ENCODE results near the gene ATP5F1C. TPM values are rescaled to one million over a fixed set of nuclear protein-coding genes. Genes with fewer than 3 reads are reported as not detected.
"Not testable (repeated sequence)": the region's sequence is repeated elsewhere in the genome, so short reads cannot be mapped to it uniquely, and the experiment has no call there.

Gene ATP5F1C
- total RNA-seq, 1 donor from 2014 or later = 570 TPM

DNA sequence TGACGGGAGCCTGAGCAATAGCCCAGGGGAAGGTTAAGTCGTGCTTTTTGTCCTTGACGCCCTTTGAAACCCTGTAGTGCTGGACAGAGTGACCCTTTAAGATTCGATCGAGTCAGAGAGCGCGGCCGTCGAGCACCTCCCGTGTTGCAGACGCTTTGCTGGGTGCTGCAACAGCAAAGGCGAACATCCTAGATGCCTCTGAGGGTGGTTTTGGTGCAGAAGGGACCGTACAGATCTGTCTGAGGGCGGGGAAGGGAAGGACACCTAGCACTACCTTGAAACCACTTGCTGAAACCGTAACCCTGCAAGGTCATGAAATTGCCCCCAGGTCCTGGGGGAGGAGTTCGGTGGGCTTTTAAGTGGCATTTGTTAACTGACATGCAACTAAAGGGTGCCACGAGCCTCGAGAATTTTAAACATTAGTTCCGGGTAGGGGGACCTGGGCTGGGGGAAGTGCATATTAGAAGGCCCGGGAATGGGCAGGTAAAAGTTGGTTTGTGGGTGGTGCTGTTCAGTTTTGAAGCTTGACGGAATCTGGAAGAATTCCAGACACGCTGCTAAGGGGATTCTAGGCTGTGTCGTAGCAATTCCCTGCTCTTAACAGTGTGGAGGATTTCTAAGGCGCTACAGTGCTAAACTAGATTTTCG, 786 bp downstream of the ATP5F1C start:
- intact Hi-C loops (cut with DNase I) = loop anchor here (2.0 kb wide), 1 partner anchor 30 kb away; the partner anchor contains the start of gene TAF3
- DNase-seq (ENCODE audit: low spot score) = no peak

DNA sequence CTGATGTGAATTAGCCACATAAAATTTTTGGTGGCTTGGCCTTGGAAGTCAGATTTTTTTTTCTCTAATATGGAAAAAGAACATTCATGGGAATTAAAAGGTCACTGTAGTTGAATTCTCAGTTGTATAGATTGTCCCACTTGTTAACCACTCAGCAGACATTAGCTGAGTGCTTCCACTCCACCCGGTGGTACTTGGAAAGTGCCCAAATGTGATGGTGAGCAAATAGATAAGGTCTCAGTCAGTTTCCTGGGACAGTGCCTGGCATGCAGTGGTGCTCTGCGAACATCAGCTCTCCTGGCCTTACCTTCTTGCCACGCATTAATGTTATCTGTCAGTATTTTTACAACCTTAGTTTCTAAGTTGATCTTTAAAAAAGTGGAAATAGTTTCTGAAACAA, 1.4 kb downstream of the ATP5F1C start:
- intact Hi-C loops (cut with DNase I) = loop anchor here (2.0 kb wide), 1 partner anchor 29 kb away; the partner anchor contains the start of gene TAF3
- DNase-seq (ENCODE audit: low spot score) = no peak

DNA sequence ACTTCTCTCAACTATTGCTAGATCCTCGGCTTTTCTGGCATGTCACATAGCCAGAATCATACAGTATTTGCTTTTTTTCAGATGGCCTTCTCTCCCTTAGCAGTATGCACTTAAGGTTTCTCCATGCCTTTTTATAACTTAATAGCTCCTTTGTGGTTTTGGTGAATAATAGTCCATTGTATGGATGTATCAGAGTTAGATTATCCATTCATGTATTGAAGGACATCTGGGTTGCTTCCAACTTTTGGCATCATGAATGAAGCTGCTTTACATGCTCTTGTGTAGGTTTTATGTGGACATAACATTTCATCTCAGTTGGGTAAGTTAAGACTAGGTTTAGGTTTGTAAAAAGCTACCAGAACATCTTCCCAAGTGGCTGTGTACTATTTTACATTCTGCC, 4.6 kb downstream of the ATP5F1C start:
- intact Hi-C loops (cut with DNase I) = no loop called here
- no peak for DNase-seq (ENCODE audit: low spot score)

DNA sequence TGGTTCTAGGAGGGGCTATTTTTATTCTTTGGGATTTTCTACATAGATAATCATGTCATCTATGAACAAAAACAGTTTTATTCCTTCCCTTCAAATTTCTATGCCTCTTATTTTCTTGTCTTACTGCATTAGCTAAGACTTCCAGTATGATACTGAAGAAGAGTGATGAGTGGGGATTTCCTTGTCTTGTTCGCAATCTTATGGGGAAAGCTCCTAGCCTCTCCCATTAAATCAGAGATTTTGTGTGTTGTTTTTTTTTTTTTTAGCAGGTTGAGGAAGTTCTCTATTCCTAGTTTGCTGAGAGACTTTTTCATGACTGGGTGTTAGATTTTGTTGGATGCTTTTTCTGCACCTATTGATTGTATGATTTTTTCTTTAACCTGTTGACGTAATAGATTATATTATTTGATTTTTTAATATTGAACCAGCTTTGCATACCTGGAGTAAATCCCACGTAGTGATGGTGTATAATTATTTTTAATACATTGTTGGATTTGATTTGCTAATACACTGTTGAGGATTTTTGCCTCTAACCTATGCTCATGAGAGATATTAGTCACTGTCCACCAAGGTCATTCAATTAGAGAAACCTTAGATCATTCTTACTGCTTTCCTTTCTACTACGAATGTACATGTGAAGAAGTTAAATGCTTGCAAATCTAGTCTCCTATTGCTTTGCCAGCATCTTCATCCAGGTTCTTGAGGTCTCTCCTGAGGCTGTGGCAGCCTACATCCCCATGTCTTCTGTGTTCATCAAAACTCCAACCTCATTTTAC, 6.5 kb downstream of the ATP5F1C start:
- intact Hi-C loops (cut with DNase I) = no loop called here

DNA sequence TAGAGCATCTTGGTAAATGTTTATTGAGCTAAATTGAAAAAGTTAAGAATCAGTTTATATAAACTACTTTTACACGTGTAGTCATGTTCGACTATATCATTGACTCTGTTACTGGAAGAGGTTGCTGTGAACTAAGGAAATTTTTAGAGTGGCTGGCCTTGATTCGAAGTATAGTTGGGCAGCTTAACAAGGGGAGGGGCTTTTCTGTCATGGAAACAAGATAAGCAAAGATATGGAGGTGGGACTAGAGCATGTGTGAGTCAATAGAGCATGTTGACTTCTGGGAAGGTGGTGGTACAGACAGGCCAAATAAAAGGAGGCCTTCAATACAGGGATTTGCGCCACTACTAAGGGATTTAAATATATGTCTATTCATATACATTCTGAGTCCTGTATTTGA, 7.6 kb downstream of the ATP5F1C start:
- no peak for DNase-seq (ENCODE audit: low spot score)
- intact Hi-C loops (cut with DNase I) = no loop called here

More for the DNA sequence above, 6.5 kb downstream of the ATP5F1C start:
- DNase-seq (ENCODE audit: low spot score) = no peak

DNA sequence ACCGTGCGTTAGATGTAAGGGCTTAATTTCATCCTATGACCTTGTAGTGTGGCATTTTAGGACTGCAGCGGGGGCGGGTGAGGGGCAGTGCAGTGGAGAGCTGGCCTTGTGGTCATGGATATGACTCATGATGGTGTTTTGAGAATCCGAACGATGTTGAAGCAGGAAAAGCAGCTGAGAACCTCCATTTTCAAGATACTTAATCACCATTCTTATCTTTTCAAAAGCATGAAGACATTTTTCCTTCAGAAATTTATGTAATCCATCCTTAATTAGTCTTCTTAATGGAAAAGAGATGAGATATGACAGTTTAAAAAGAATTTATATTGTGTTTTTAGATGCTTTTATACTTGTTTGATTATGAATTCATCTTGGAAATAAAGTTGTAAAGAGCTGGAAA, 9.6 kb downstream of the ATP5F1C start:
- intact Hi-C loops (cut with DNase I) = no loop called here
- DNase-seq (ENCODE audit: low spot score) = peak; percentile 80

DNA sequence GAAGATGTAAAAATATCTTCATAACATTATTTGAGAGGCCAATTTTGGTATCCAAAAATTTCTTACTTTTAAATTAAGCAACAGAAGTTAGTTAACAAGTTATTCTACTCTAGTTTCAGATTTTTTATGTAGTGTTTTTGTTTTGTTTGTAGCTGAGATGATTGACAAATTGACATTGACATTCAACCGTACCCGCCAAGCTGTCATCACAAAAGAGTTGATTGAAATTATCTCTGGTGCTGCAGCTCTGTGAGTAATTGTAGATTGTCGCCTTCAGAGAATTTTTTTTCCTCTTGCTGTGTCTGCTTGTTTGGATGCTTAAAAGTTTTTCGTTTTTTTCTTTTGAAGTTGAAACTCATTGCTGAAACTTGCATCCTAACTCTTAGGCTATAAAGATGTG, 14.6 kb downstream of the ATP5F1C start:
- no peak for DNase-seq (ENCODE audit: low spot score)
- intact Hi-C loops (cut with DNase I) = no loop called here

DNA sequence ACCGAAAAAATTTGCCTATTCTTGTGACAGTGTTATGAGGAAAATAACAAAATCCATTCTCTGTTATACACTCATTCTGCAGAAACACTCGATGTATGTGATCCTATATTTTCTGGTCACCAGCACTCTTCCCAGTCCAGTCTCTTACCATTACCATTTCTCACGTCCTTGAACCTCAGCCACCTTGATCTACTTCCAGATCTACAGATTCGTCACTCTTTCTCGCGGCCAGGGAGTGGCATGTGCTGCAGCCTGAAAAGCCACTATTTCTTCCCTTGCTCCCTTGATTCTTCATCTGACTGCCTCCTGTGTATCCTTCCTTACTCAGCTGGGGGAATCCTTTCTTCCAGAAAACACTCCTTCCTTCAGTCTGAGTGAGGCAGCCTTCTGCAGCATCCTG, 16.2 kb downstream of the ATP5F1C start:
- intact Hi-C loops (cut with DNase I) = no loop called here

DNA sequence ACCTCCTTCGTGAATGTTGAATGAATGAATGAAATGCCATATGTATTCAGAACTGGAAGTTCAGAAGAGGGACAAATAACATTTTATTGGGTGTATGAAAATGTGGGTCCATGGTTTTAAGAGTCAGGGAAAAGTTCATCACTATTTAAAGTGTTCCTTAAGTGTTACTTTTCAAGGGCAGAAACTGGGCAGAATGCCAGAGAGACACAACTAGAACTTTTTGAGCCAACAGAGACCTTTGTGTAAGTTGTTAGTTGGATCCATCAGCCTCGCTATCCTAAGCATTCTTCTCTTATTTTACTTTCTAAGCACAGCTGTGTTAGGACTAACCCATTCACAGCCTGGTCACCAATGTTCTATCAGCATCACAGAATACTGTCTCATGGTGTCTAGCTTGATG, 16.8 kb downstream of the ATP5F1C start:
- intact Hi-C loops (cut with DNase I) = no loop called here
- no peak for DNase-seq (ENCODE audit: low spot score)

More for the DNA sequence above, 16.2 kb downstream of the ATP5F1C start:
- no peak for DNase-seq (ENCODE audit: low spot score)

DNA sequence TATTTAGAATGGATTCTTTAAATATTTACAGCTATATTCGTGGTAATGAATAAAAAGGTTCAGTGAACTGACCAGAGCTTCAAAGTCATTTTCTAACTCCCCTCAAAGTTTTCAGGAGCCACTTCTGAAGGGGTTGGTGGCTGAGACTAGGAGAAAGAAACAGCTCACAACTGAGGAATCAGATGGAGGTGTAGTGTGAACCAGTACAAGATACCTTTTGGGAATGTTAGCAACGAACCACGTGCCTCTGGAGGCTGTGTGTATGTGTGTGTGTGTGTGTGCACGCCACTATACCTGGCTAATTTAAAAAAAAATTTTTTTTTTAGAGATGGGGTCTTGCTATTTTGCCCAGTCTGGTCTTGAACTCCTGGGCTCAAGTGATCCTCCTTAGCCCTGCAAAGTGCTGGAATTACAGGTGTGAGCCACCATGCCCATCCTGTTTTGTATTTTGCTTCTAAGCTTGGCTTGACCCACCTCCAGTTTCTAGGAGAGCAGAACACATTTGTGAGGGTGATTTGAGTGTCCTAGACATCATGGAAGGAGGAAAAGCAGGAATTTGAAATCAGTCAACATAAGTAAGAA, 20.8 kb downstream of the ATP5F1C start:
- intact Hi-C loops (cut with DNase I) = no loop called here
- DNase-seq (ENCODE audit: low spot score) = no peak

DNA sequence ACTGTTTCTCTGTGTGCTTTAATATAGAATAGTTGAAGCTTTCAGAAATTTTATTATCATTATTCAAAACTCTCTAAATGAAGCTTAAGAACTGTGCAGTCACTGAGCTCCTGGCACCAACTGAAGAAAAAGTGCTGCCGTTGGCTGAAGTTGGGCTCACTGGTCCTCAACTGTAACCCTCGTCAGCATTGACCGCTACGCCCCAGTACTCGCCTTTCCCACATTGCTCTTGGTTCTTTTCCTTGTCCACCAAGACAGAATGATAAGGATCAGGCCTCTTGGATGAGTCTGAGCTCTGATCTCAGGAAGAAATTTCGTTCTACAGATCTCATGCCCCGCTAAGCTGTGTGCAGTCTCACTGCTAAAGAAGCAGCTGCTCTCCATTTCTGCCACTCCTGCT, 22.5 kb downstream of the ATP5F1C start:
- intact Hi-C loops (cut with DNase I) = no loop called here
- DNase-seq (ENCODE audit: low spot score) = no peak

DNA sequence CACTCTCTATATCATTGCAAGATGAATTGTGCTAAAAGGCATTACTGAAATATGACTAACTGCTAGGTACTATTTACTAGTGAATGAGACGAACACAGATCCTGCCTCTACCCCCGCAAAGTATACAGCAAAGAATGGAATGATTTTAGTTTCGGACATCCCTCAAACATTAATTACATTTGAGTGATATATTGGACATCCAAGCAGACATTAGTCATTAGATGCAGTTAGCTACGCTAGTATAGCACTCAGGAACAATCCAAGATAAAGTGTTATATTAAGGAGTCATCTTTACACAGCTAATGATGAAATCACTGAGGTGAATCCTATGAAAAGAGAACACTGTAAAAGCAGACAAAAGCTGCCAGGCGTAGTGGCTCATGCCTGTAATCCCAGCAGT, 23.0 kb downstream of the ATP5F1C start:
- intact Hi-C loops (cut with DNase I) = no loop called here
- no peak for DNase-seq (ENCODE audit: low spot score)

DNA sequence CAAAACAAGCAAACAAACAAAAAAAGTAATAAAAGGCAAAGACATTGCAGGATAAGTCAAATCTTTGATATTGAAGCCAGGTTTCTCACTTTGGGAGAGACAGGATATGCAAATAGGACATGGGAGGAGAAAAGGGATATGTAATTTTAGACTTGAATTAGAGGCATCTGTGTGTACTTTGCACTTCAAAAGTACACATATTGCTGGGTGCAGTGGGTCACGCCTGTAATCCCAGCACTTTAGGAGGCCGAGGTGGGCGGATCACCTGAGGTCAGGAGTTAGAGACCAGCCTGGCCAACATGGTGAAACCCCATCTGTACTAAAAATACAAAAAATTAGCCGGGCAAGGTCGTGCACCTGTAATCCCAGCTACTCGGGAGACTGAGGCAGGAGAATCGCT, 23.8 kb downstream of the ATP5F1C start:
- DNase-seq (ENCODE audit: low spot score); intact Hi-C loops (cut with DNase I): not testable (repeated sequence)

DNA sequence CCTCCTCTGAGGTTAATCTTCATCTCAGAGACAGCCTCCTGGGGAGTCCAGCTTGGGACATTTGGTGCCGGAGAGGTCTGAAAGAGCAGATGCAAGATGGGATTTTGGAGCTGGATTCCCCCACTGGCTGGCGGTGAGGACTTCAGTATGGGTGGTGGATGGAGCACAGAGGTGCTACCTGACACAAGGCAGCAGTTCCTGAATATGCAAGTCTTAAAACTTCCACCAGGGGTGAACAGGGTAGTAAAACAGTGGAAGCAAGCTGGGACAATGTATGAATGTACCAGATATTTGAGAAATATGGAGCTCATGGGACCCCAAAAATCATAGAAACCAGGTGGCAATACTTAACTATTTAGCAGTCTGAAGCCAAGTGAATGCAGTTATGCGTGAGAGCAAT, 25.5 kb downstream of the ATP5F1C start:
- DNase-seq (ENCODE audit: low spot score) = no peak
- intact Hi-C loops (cut with DNase I) = no loop called here

DNA sequence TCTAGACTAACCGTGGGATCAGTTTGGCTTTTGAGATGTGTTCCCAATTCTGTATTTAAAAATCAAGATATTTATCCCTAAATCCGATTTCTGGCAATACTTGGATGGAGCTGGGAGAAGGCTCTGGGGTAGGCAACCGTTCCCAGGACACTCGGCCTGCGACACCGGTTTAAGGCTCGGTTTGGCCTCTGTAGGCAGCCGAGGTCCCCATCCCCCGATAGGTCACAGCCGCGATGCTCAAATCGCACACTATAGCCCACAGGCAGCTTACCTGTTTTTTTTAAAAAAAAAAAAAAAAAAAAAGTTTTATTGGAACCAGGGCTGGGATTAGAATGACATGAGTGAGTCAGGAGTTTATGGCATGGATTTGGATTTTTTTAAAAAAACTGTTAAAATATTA, 29.6 kb downstream of the ATP5F1C start:
- intact Hi-C loops (cut with DNase I) = no loop called here
- no peak for DNase-seq (ENCODE audit: low spot score)

DNA sequence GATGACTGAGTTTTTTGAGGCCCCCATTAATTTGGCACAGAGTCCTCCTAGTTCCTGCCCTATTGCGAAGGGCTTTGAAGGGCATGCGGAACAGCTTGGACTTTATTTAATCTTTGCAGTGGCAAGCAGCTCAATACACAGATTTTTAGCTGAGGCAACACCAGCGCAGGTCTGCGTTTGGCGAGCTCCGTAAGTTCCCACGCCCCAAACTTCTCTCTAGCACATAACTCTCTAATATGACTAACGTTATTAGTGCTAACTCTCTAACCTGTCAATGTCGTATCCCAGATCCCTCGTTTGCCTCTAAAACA, 30.0 kb downstream of the ATP5F1C start:
- DNase-seq (ENCODE audit: low spot score) = no peak
- intact Hi-C loops (cut with DNase I) = loop anchor here (2.0 kb wide), 1 partner anchor 29 kb away; the partner anchor contains the start of gene ATP5F1C

DNA sequence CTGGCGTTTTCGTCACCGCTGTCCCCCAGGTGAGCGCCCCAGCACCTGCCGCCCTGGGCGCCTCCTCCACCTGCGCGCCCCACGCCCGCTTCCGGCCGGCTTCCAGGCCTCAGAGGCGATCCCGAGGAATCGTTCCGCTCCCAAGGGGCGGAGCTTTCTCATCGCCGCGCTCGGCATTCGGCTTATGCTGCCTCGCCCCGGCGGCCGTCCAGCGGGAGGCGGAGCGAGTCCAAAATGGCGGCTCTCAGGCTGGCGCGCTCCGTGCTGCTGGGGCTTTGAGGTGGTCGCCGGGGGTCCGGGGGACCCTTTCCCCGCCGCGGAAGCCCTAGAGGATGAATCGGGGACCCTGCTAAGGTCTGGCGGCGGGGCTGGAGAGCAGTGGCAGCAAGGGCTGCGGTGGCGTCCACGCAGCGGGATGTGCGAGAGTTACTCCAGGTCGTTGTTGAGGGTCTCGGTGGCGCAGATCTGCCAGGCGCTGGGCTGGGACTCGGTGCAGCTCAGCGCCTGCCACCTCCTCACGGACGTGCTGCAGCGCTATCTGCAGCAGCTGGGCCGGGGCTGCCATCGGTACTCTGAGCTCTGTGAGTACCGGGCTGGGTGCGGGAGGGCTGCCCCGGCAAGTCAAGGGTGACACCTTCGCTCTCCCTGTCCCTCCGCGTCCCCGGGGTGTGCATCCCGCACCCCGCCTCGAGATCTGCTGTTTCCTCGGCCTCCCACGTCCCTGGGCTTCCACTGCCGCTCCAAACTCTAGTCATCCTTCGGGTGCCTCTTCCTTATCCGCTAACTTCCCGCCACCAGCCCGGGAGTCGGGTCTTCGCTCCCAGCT, 30.5 kb downstream of the ATP5F1C start, which contains the start of gene TAF3:
TSS of gene TAF3 (plus strand) at position 211 of the 826 bp plus-strand sequence. CDS start at position 416, 205 bp downstream.
- DNase-seq (ENCODE audit: low spot score) = peak; percentile 96
- intact Hi-C loops (cut with DNase I) = loop anchor here (2.0 kb wide), 1 partner anchor 30 kb away; the partner anchor contains the start of gene ATP5F1C

DNA sequence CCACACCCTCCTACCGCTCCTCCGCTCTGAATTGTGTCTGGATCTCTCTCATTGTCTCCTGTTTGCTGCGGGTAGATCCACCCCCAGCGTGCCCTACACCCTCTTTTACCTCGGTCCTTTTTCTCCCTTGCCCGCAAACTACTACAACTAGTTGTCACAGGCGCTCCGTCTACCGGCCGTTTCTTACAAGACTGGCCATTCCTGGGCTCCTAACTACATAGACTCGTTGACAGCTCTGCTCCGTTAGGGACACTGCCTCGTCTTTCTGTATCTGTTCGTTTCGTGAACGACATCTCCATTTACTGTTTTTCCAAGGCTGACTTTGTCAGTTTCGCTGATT, 31.1 kb downstream of the ATP5F1C start:
- intact Hi-C loops (cut with DNase I) = loop anchor here (2.0 kb wide), 1 partner anchor 30 kb away; the partner anchor contains the start of gene ATP5F1C
- no peak for DNase-seq (ENCODE audit: low spot score)

DNA sequence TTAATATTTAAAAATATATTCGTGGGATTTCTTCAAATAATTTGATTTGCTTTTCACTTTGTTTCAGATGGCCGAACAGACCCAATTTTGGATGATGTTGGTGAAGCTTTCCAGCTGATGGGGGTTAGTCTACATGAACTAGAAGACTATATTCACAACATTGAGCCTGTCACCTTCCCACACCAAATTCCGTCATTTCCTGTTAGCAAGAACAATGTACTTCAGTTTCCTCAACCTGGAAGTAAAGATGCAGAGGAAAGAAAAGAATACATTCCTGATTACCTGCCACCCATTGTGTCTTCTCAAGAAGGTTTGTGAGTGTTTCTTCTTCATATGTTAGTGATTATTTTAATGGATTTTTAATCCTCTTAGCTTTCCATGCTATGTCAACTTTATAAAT, 36.3 kb downstream of the ATP5F1C start:
- intact Hi-C loops (cut with DNase I) = no loop called here
- DNase-seq (ENCODE audit: low spot score) = no peak

DNA sequence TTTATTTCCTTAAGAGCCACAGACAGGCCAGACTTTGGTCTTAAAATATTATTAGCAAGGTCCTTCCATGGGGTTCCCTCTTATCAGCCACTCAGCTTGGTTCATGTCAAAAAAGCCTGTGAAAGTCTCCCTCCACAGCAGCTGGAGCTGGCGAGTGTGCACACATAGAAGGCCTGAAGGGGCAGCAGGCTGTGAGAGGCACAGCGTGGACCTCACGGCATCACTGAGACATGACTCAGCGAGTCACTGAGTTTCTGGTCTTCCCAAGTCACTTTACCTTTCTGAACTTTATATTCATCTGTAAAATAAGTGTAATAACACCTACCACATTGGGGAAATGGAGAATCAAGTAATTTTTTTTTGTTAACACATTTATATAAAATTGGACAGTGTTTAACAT, 39.0 kb downstream of the ATP5F1C start:
- no peak for DNase-seq (ENCODE audit: low spot score)
- intact Hi-C loops (cut with DNase I) = no loop called here

Data from cardiac septum (tissue), 1 donor.